Astrocyte of the spinal cord (primary cell): Measurements from ENCODE around the gene COL4A4.

Source experiments
- DNase-seq: peaks from one replicate; pipeline ENCODE4 v3.0.0; 2011; ENCODE audit warnings: low read depth, low spot score
- H3K4me3 ChIP-seq: 2 replicates; pipeline ENCODE4 v1.5.1; 2011; ENCODE audit warnings: low read depth, mild to moderate bottlenecking, low read length, moderate library complexity
- in situ Hi-C: cut with HindIII; loops from 2 replicates; pipeline ENCODE4 v1.10.0; 2017; ENCODE audit warnings: low sequenced_read_pairs
- TF ChIP-seq, protein P1 (sequence below): IDR thresholded peaks from 2 replicates; pipeline ENCODE4 v1.5.1; 2012; ENCODE audit warnings: low read depth, mild to moderate bottlenecking, low read length, inconsistent platforms

COL4A4 gene

DNA sequence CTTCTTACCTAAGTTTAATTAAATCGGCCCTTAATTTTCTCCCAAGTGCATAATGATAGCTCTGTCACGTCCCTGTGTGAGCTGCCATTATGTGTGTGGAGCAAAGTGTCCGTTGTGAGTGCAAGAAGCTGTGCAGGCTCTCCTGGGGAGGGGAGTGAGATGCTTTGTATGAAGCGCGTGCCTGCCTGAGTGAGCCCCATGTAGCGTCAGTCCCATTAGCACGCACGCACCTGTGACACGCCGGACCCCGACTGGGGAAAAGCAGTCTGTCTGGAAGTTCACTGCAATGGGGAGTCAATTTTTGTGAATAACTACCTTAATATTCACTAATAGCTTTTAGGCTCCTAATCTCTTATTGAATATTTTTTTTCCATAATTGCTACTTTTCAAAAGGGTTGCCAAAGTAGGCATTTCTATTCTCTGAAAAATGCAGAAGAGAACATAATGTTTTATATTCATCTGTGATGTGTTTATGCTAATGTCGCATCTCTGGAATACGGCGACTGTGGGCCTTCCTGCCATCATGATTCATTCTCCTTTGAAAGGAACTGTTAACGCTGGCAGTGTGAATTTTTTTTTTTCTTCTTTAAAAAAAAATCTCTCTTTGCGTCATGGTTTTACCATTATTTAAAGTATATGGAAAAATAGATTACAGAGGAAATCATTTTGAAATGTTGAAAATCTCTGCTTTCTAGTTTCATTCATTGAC is 157.7 kb downstream of the COL4A4 start:
- in situ Hi-C loops, result no loop called here
- no peak overlapping the region for H3K4me3 ChIP-seq
- no peak for DNase-seq
- TF ChIP-seq, protein P1, sequence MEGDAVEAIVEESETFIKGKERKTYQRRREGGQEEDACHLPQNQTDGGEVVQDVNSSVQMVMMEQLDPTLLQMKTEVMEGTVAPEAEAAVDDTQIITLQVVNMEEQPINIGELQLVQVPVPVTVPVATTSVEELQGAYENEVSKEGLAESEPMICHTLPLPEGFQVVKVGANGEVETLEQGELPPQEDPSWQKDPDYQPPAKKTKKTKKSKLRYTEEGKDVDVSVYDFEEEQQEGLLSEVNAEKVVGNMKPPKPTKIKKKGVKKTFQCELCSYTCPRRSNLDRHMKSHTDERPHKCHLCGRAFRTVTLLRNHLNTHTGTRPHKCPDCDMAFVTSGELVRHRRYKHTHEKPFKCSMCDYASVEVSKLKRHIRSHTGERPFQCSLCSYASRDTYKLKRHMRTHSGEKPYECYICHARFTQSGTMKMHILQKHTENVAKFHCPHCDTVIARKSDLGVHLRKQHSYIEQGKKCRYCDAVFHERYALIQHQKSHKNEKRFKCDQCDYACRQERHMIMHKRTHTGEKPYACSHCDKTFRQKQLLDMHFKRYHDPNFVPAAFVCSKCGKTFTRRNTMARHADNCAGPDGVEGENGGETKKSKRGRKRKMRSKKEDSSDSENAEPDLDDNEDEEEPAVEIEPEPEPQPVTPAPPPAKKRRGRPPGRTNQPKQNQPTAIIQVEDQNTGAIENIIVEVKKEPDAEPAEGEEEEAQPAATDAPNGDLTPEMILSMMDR, result no peak

DNA sequence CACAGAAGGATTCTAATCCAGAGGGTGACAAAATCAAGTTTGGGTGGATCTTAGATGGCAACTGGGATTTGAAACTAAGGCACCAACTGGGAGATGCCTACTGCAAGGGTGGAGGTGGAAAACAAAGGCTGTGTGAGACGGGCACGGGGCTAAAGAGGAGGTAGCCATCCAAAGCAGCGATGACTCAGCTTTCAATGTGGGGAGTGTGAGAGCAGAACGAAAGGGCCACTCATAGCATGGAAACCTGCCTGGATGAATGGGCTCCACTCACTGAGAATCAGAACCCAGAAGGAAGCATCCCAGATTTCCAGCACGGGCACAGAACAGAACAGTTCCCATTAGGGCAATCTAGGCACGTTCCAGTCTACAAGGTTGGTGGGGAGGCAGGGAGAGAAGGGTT is 159.5 kb downstream of the COL4A4 start:
- TF ChIP-seq, protein P1, result no peak
- in situ Hi-C loops, result no loop called here
- H3K4me3 ChIP-seq, result no peak overlapping the region
- DNase-seq, result no peak

- TF ChIP-seq, protein P1, result no peak
- in situ Hi-C loops, result no loop called here
Measured at GRCh38 chr2:227000123-227000522, 163.9 kb downstream of the COL4A4 start.

GRCh38 chr2:226999661-227000060 is 164.3 kb downstream of the COL4A4 start:
- H3K4me3 ChIP-seq, result no peak overlapping the region
- no peak for DNase-seq
- in situ Hi-C loops, result no loop called here
- TF ChIP-seq, protein P1, result no peak

More at GRCh38 chr2:227000123-227000522, 163.9 kb downstream of the COL4A4 start:
- DNase-seq, result no peak
- no peak overlapping the region for H3K4me3 ChIP-seq

DNA sequence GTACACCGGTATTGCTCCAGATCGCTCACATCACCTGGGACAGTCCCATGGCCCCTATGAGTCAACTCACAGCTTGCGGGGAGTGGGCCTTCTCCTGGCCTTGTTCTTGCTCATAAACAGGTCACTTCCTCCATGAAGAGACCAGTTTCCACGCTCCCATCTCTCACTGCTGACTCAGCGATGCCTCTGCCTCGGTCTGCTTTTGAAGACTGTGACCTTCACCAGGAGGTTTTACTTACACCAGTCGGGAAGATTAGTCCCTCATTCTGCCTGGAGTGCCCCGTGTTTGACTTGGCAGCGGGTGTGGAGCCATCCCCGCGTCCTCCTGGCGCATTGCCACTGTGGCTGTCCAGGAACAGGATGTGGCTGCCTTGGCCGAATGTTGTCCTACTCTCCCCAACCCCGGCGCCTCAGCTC is 168.4 kb downstream of the COL4A4 start:
- TF ChIP-seq, protein P1, result no peak
- DNase-seq, result peak; percentile 97
- in situ Hi-C loops, result no loop called here
- no peak overlapping the region for H3K4me3 ChIP-seq

DNA sequence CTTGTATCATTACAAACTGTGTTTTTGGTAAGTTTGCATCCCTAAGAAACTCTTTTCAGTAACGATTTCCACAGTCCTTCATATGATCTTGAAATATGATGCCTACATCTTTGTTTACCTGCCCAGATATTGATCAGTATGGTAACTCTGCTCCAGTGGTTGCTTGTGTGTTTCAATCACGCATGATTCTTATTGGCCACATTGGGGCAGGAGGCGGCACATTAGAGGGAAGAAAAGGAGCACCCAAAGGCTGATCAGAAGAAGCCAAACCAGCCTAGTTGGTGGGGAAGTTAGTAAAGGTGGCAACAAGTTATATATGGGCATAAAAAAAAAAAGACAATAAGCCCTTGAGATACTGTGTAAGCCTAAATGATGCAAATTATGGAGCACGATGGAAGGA is 169.2 kb downstream of the COL4A4 start:
- no peak for DNase-seq
- in situ Hi-C loops, result no loop called here
- TF ChIP-seq, protein P1, result no peak
- no peak overlapping the region for H3K4me3 ChIP-seq

- in situ Hi-C loops, result no loop called here
Measured at GRCh38 chr2:226993171-226993570, 170.8 kb downstream of the COL4A4 start.

More at GRCh38 chr2:226993171-226993570, 170.8 kb downstream of the COL4A4 start:
- no peak for DNase-seq
- H3K4me3 ChIP-seq, result no peak overlapping the region
- TF ChIP-seq, protein P1, result no peak
